ENCODE measurements around the gene ABCB11.
A peak's percentile ranks its signal among the peaks of the same experiment; 100 is the strongest.

Gene ABCB11

GRCh38 chr2:169010633-169011460 is 20.3 kb downstream of the ABCB11 start:
- no peak for DNase-seq (ENCODE audit: low read depth)

GRCh38 chr2:169009865-169010579 is 21.1 kb downstream of the ABCB11 start:
- TF ChIP-seq CTCF (IDR thresholded peaks at IDR 0.05; ENCODE audit: low read depth, low read length, missing control alignments), result no peak
- in situ Hi-C loops (cut with HindIII; ENCODE audit: low sequenced_read_pairs), result no loop called here
- DNase-seq (ENCODE audit: low read depth), result no peak
- no peak overlapping the region for H3K4me3 ChIP-seq (ENCODE audit: low read depth, low read length)

More at GRCh38 chr2:169010633-169011460, 20.3 kb downstream of the ABCB11 start:
- H3K4me3 ChIP-seq (ENCODE audit: low read depth, low read length), result no peak overlapping the region
- in situ Hi-C loops (cut with HindIII; ENCODE audit: low sequenced_read_pairs), result no loop called here
- no peak for TF ChIP-seq CTCF (IDR thresholded peaks at IDR 0.05; ENCODE audit: low read depth, low read length, missing control alignments)

GRCh38 chr2:169007941-169008340 is 23.2 kb downstream of the ABCB11 start:
- no peak for TF ChIP-seq CTCF (IDR thresholded peaks at IDR 0.05; ENCODE audit: low read depth, low read length, missing control alignments)
- H3K4me3 ChIP-seq (ENCODE audit: low read depth, low read length), result no peak overlapping the region
- peak; percentile 16 for DNase-seq (ENCODE audit: low read depth)
- in situ Hi-C loops (cut with HindIII; ENCODE audit: low sequenced_read_pairs), result no loop called here

DNA sequence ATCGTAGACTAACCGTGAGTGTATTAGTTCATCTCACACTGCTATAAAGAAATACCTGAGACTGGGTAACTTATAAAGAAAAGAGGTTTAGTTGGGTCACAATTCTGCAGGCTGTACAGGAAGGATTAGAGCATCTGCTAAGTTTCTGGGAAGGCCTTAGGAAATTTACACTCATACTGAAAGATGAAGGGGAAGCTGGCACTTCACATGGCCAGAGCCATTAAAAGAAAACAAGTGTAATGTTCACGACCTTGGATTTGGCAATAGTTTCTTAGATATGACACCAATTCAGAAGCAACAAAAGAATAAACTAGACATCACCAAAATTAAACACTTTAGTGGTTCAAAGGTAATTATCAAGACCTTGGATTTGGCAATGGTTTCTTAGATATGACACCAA is 23.8 kb downstream of the ABCB11 start:
- in situ Hi-C loops (cut with HindIII; ENCODE audit: low sequenced_read_pairs), result no loop called here
- no peak for DNase-seq (ENCODE audit: low read depth)
- no peak for TF ChIP-seq CTCF (IDR thresholded peaks at IDR 0.05; ENCODE audit: low read depth, low read length, missing control alignments)
- no peak overlapping the region for H3K4me3 ChIP-seq (ENCODE audit: low read depth, low read length)

DNA sequence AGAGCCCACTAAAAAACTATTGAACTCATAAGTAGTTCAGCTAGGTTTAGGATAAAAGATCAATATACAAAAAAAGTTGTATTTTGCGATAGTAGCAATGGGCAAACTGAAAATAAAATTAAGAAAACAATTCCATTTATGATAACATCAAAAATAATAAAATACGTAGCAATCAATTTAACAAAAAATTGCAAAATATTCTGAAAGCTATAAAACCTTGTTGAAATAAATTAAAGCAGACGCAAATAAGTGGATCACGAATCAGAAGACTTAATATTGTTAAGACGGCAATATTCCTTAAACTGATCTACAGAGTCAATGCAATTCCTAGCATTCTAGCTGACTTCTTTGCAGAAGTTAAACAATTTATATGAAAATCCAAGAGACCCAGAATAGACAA is 24.5 kb downstream of the ABCB11 start:
- DNase-seq (ENCODE audit: low read depth), result no peak
- TF ChIP-seq CTCF (IDR thresholded peaks at IDR 0.05; ENCODE audit: low read depth, low read length, missing control alignments), result no peak
- no peak overlapping the region for H3K4me3 ChIP-seq (ENCODE audit: low read depth, low read length)
- in situ Hi-C loops (cut with HindIII; ENCODE audit: low sequenced_read_pairs), result no loop called here

DNA sequence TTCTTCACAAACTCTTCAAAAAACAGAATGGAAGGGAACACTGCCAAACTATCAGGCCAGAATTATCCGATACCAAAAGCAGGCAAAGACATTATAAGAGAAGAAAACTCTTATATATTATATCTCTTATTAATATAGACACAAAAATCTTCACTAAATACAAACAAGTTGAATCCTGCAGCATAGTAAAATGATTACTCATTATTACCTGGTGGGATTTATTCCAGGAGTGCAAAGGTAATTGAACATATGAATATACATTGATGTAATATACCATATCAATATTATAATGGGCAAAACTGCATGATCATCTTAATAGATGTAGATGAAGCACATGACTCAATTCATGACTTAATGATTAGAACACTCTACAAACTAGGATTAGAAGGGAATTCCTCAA is 25.1 kb downstream of the ABCB11 start:
- H3K4me3 ChIP-seq (ENCODE audit: low read depth, low read length), result no peak overlapping the region
- no peak for DNase-seq (ENCODE audit: low read depth)
- in situ Hi-C loops (cut with HindIII; ENCODE audit: low sequenced_read_pairs), result no loop called here
- no peak for TF ChIP-seq CTCF (IDR thresholded peaks at IDR 0.05; ENCODE audit: low read depth, low read length, missing control alignments)
